PFSK-1 (cell line): ENCODE measurements around the gene DOC2A.

ENCODE experiments used
- FOXP2 ChIP-seq: optimal IDR thresholded peaks from 2 replicates; pipeline ENCODE3; 2011; ENCODE audit warnings: borderline replicate concordance, control low read depth, inconsistent platforms; ENCODE audit not compliant: insufficient read depth; ENCODE audit errors: extremely low read length, extremely low read depth
- POLR2AphosphoS5 ChIP-seq: IDR thresholded peaks from 2 replicates; pipeline ENCODE4 v1.6.1; 2012; ENCODE audit warnings: low read depth, mild to moderate bottlenecking, control low read depth, low read length, moderate library complexity
- REST ChIP-seq, 2 experiments: IDR thresholded peaks; 2 replicates each; pipeline versions ENCODE4 v1.6.1 to v1.8.0; 2011 to 2012; ENCODE audit warnings: low read depth in 2 of 2, low read length in 2 of 2, control low read depth in 1 of 2, inconsistent platforms in 1 of 2, mild to moderate bottlenecking in 1 of 2, moderate library complexity in 1 of 2; ENCODE audit not compliant: insufficient read depth in 1 of 2
- SIN3A ChIP-seq: IDR thresholded peaks from 2 replicates; pipeline ENCODE4 v1.6.1; 2012; ENCODE audit warnings: mild to moderate bottlenecking, low read length, moderate library complexity, borderline replicate concordance; ENCODE audit not compliant: insufficient read depth
- TAF1 ChIP-seq: IDR thresholded peaks from 2 replicates; pipeline ENCODE4 v1.6.1; 2012; ENCODE audit warnings: low read length, control low read depth, borderline replicate concordance; ENCODE audit not compliant: insufficient read depth

DOC2A gene

GRCh38 chr16:29961479-29962343, 49.1 kb downstream of the DOC2A start, which contains the start of gene TMEM219:
Gene TMEM219 (plus strand): TSS chr16:29962079. CDS start chr16:29963144, 1,065 bp downstream.
- peak; percentile 12 for TF ChIP-seq FOXP2
- no peak for TF ChIP-seq SIN3A
- peak; percentile 80 for TF ChIP-seq POLR2AphosphoS5
- TF ChIP-seq REST (IDR thresholded peaks at IDR 0.05; ENCODE audit: insufficient read depth in 1 of 2, low read depth in 2 of 2, low read length in 2 of 2), result no peak
- TF ChIP-seq TAF1, result no peak

GRCh38 chr16:29961127-29961478, 49.7 kb downstream of the DOC2A start:
- TF ChIP-seq SIN3A (no peak), FOXP2 (no peak), REST (IDR thresholded peaks at IDR 0.05; ENCODE audit: insufficient read depth in 1 of 2, low read depth in 2 of 2, low read length in 2 of 2) (no peak), TAF1 (no peak), POLR2AphosphoS5 (no peak)

GRCh38 chr16:29959293-29959692, 51.5 kb downstream of the DOC2A start:
- TF ChIP-seq SIN3A (no peak), FOXP2 (no peak), REST (IDR thresholded peaks at IDR 0.05; ENCODE audit: insufficient read depth in 1 of 2, low read depth in 2 of 2, low read length in 2 of 2) (no peak), POLR2AphosphoS5 (no peak), TAF1 (no peak)

GRCh38 chr16:29958756-29959155, 52.1 kb downstream of the DOC2A start:
- TF ChIP-seq SIN3A (no peak), POLR2AphosphoS5 (no peak), FOXP2 (no peak), TAF1 (no peak), REST (IDR thresholded peaks at IDR 0.05; ENCODE audit: insufficient read depth in 1 of 2, low read depth in 2 of 2, low read length in 2 of 2) (no peak)
